HG03457 (cell line): Measurements from ENCODE around the gene CLIP3.
"Not testable (repeated sequence)": the region's sequence is repeated elsewhere in the genome, so short reads cannot be mapped to it uniquely, and the experiment has no call there.

Source experiments
- ATAC-seq: cut with Tn5 transposase; IDR thresholded peaks from one replicate; pipeline ENCODE4 v1.9.1; 2021; ENCODE audit warnings: moderate number of reproducible peaks; ENCODE audit not compliant: unreplicated experiment

CLIP3 gene

GRCh38 chr19:36032251-36033104, at the start of gene CLIP3:
TSS of gene CLIP3 (minus strand) at chr19:36032873. CDS start at chr19:36032357, 516 bp downstream.
- no peak for ATAC-seq

- no peak for ATAC-seq
Observed at GRCh38 chr19:36081894-36082293, 49.2 kb upstream of the CLIP3 start.

DNA sequence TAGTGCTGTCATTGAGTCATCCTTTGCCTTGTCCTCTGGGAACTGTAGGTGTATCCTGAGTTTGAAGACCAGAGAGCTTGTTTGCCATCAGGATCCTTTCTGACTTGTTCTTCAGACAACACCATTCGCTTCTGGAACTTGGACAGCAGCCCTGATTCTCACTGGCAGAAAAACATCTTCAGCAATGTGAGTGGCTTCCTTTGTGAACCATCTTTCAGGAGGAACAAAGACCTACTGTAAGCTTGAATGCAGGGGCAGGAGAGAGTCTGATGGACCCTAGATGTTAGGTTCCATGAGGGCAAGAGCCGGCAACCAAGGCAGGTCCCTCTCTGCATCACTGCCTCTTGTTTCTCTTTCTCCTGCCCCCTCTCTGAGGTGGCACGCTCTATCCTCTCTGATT, 48.7 kb upstream of the CLIP3 start:
- ATAC-seq = no peak

GRCh38 chr19:36079389-36079945, 46.8 kb upstream of the CLIP3 start:
- ATAC-seq = no peak

GRCh38 chr19:36073121-36073876, 40.6 kb upstream of the CLIP3 start:
- no peak for ATAC-seq

DNA sequence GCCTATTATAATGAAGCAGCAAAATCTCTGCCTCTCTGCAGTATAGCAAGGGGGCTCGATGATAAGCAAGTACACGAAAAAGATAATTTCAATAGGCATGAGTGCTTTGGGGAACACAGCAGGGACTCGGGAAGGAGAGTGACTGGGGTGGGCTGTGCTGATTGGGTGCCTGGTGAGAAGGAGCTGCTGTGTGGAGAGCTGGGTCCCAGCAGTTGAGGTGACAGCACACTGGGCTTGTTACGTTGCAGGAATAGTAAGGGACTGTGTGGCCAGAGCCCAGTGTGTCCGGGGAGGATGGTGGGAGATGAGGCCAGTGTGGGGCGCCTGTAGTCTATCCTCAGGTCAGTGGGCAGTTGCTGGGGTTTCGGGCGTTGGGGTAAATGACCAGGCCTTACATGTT, 39.4 kb upstream of the CLIP3 start:
- no peak for ATAC-seq

- not testable (repeated sequence) for ATAC-seq
Observed at GRCh38 chr19:36068810-36069499, 36.3 kb upstream of the CLIP3 start.

DNA sequence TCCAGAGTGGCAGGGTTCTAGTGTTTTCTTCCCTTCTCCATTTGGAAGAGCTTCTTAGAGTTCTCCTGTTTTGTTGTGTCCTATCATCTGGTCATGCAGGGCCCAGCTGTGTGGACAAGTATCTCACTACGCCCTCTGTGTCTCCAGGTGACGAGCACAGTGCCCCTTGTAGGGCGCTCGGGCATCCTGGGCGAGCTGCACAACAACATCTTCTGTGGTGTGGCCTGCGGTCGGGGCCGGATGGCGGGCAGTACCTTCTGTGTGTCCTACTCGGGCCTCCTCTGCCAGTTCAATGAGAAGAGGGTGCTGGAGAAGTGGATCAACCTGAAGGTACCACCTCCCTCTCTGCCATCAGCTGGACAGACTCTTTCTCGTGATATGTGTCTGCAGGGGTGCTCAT, 35.0 kb upstream of the CLIP3 start:
- no peak for ATAC-seq

DNA sequence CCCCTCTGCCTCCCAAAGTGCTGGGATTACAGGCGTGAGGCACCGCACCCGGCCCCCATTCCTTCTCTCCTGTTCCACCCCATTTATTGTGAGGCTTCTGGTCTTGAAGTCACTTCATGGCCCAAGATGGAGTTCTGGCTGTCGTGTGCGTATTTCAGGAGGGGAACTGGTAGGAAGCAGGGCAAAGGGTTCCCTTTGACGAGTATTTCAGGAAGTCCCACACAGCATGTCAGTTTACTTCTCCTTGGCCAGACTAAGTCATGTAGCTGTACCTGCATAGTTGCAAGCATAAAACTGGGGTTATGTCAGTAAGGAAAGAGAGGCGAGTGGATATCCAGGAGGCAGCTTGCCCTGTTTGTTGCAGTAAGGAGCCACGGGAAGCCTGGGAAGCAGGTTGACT, 32.2 kb upstream of the CLIP3 start:
- ATAC-seq = no peak

- ATAC-seq = no peak
Observed at GRCh38 chr19:36061367-36061766, 28.7 kb upstream of the CLIP3 start.

DNA sequence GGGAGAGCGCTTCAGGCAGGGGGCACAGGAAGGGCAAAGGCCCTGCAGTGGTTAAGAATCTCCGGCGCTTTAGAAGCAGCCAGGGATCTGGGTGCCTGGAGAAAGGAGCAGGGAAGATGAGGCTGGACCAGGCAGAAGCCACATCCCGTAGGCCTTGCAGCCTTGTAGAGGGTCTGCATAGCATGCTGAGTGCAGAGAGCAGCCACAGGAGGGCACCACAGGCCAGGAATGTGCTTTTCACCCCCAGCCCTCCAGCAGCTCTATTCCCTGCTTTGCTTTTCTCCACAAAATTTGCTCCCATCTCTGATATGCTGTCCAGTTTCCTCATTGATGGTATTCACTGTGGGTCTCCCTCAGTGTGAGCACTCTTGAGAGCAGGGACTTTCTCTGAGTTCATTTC, 27.8 kb upstream of the CLIP3 start:
- ATAC-seq = no peak

DNA sequence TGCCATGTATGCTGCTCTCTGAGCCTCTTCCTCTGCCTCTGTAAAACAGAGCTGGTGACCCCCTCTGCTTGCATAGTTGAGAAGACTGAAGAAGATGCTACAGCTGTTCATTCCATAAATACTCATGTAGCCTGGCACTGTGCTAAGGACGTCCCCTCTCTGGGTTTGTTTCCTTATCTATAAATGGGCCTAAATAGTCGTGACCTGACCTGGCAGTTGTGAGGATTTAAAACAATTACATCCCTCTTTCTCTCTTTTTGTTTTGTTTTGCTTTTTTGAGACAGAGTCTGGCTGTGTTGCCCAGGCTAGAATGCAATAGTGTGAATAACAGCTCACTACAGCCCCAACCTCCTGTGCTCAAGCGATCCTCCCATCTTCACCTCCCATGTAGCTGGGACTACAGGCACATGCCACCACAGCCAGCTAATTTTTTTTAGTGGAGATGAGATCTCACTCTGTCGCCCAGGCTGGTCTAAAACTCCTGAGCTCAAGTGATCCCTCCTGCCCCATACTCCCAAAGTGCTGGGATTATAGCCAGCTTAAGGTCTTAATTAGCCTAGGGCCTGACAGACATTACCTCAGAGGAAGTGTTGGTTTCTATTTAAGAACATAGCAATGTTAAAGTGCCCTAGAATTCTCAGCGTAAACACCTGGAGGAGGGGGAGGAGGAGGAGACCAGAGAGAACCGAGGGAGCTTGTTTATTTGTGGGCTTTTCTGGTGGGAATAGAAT, 26.7 kb upstream of the CLIP3 start:
- no peak for ATAC-seq

DNA sequence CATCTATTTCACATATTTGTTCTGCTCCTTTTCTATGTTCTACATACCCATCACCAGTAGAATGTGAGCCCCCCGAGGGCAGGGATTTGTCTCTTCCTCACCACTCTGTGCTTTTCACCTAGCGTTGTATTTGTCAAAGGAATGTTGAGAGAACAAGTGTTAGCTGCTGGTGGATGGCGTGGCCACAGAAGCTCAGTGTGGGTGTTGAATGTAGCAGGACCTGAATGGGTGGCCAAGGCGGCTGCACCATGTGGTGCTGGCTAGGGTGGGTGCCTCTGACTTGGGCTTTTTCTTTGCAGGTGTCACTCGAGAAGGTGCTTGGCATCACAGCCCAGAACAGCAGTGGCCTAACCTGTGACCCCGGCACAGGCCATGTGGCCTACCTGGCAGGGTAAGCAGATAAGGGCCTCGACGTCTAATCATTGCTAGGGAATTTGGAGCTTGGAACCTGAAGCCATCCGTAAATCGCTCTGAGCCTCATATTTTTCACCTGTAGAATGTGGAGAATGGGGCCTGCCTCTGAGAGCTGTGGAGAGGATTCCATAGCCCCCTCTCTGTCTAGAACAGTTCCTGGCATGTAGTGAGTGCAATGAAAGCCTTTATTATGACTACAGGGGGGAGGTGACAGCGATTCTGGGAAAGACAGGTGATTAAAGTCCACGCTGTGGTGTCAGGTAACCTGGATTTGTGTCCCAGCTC, 26.0 kb upstream of the CLIP3 start:
- ATAC-seq = no peak

DNA sequence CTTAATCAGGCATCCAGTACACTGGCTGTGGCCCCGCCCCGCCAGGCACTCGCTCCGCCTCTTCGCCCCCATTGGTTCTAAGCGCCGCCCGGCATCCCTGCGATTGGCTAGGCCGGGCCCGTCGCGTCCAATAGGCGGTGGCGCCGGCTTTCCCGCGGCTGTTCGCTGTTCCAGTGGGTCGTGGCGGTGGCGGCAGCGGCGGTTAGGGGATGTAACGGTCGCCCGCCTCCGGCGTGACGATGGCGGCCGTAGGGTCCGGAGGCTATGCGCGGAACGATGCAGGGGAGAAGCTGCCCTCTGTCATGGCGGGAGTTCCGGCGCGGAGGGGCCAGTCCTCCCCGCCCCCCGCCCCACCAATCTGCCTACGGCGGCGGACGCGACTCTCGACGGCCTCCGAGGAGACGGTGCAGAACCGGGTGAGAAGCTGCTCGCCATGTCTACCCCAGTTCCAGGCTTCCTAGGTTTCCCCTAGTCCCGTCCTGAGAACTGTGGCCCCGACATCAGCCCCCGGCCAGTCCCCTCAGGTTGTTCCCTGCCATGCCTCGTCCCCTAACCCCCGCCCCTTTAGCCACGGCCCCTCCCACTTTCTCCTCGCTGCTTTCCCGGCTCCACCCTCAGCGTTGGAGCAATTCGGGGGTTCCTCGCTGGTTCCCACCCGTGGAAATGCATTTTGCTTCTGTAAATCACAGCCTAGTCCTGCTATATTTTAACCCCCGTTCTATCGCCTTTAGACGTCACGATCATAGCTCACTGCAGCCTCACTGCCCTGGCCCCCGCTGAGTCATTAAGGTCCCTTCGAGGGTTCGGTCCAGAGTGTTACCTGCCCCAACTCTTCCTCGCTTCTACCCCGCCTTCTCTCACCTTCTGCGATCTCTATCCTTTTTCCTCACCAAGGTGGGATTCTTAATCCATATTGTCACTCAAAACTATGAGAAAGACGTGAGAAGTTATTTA, 22.3 kb upstream of the CLIP3 start, which contains the start of gene WDR62:
WDR62 (plus strand) TSS at position 165 of the 954 bp plus-strand sequence; CDS start at position 240, 75 bp downstream.
- ATAC-seq = peak; percentile 42

DNA sequence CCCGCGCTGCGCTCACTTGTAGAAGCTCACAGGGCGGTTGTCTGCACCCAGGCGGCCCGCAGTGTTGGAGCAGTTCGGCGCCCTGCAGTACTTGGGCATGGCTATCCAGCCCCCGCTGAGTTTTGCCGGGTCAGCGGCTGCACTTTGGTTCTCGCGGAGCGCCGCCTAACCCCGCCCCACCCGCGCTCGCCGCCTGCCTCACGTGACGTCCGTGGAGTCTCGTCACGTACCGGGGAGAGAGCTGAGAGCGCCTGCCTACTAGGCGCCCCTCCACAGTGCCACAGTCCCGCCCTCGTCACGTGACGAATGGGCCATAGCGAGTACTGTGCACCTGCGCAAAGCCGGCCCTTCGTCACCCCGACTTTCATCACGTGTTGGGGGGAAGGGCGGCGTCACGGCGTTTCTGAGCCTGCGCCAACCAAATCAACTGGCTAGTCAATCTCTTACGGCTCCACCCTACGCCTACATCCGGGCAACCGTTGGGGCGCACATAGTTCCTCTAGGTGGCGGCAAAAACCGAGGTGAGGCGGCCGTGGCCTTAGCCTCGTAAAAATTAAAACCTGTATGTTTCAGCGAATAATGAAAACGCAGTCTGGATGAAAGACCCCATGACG, 21.6 kb upstream of the CLIP3 start, which contains the start of gene THAP8:
THAP8 (minus strand) TSS at position 167 of the 614 bp plus-strand sequence; CDS start at position 99, 68 bp downstream.
- peak; percentile 67 for ATAC-seq

- ATAC-seq = no peak
Observed at GRCh38 chr19:36051637-36052036, 19.0 kb upstream of the CLIP3 start.

GRCh38 chr19:36051236-36051635, 18.6 kb upstream of the CLIP3 start:
- ATAC-seq = no peak

DNA sequence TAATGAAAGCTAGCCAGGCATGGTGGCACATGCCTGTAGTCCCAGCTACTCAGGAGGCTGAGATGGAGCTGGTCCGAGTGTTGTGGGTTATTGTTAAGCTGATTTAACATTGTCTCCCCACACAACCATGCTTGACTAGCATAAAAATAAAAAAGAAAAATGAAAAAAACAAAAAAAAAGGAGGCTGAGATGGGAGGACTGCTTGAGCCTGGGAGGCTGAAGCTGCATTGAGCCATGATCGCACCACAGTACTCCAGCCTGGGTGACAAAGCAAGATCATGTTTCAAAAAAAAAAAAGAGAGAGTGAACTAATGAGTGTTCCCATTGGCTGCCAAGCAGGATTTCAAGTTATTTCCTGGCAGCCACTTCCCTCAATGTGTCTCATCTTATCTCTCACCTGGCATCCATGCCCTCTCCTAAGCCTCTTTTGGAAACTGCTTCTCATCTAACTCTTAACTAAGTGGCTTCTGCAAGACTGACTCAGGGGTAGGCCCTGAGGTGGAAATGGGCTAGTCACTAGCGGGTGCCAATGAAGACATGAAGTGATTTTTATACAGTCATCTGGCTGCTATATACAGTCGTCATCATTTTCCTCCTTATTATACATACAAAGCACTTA, 16.5 kb upstream of the CLIP3 start:
- no peak for ATAC-seq
